NT2/D1 (cell line): ENCODE measurements around the gene AEBP2.

Experiments used
- YY1 ChIP-seq: IDR thresholded peaks from 2 replicates; pipeline ENCODE4 v1.6.1; 2011; ENCODE audit not compliant: insufficient read length, insufficient read depth
- ZNF274 ChIP-seq: IDR thresholded peaks from 2 replicates; pipeline ENCODE4 v1.6.1; 2011; ENCODE audit warnings: mild to moderate bottlenecking, low read depth, low read length

DNA sequence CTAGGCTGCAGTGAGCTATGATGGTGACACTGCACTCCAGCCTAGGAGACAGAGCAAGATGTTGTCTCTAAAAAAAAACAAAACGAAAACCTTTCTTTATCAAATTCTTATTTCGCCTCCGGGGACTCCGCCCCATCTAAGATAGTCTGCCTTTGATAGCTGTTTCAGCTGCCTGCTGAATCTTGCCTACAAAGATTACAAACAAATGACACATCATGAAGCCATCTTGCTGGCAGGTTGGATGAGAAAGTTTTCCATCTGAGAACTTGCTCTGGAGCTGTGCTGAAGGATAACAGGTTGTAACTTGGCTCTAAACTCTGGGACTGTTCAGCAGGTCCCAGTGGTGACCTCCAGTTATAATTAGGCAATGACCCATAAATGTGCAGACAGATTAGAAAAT, 41.8 kb upstream of the AEBP2 start:
- TF ChIP-seq YY1 (no peak), ZNF274 (no peak)
